K562 (cell line): Measurements from ENCODE around the gene NMT1. TPM values are rescaled to one million over a fixed set of nuclear protein-coding genes. Genes with fewer than 3 reads are reported as not detected.

Source experiments
- AFF4 ChIP-seq: sonication (generic); formaldehyde crosslinking; IDR thresholded peaks from 2 replicates; pipeline ENCODE4 v1.8.0; 2023; ENCODE audit warnings: mild to moderate bottlenecking, missing genetic modification reagents
- ARID4B ChIP-seq: sonication (generic); formaldehyde crosslinking; IDR thresholded peaks from 2 replicates; pipeline ENCODE4 v1.8.0; 2022; ENCODE audit warnings: mild to moderate bottlenecking, missing genetic modification reagents
- PATZ1 ChIP-seq: fragments of 250-450 bp; sonication (Bioruptor Pico); IDR thresholded peaks from 2 replicates; pipeline ENCODE4 v1.5.0; 2020; ENCODE audit warnings: mild to moderate bottlenecking, borderline replicate concordance
- PKNOX1 ChIP-seq: fragments of 450-650 bp; IDR thresholded peaks from 2 replicates; pipeline ENCODE4 v1.6.1; 2016
- RBBP5 ChIP-seq: fragments of 200-600 bp; sonication (generic); IDR thresholded peaks from 2 replicates; pipeline ENCODE4 v1.6.1; 2012; ENCODE audit warnings: borderline replicate concordance, mild to moderate bottlenecking, low read length, control low read depth, inconsistent platforms; ENCODE audit not compliant: insufficient read depth, poor library complexity, severe bottlenecking
- SETDB1 ChIP-seq: IDR thresholded peaks from one replicate; pipeline ENCODE4 v1.6.1; 2012; ENCODE audit warnings: low read length, control low read depth, inconsistent platforms
- SRSF3 ChIP-seq: fragments of 200-400 bp; formaldehyde crosslinking; IDR thresholded peaks from 2 replicates; pipeline ENCODE4 v1.6.1; 2016; ENCODE audit warnings: mild to moderate bottlenecking, low read length, moderate library complexity; ENCODE audit not compliant: insufficient read depth
- TRIM24 ChIP-seq, 2 experiments: fragments of 450-650 bp; IDR thresholded peaks; 2 replicates each; pipeline ENCODE4 v1.6.1; 2016
- ZBTB1 ChIP-seq: sonication (generic); formaldehyde crosslinking; IDR thresholded peaks from 2 replicates; pipeline ENCODE4 v1.8.1; 2023; ENCODE audit warnings: missing genetic modification reagents, low read depth, mild to moderate bottlenecking, borderline replicate concordance
- ZFP91 ChIP-seq: sonication (generic); formaldehyde crosslinking; IDR thresholded peaks from 2 replicates; pipeline ENCODE4 v1.8.0; 2022; ENCODE audit warnings: mild to moderate bottlenecking, missing genetic modification reagents
- ZNF75A ChIP-seq: fragments of 450-650 bp; formaldehyde crosslinking; IDR thresholded peaks from 2 replicates; pipeline ENCODE4 v1.4.0; 2020; ENCODE audit warnings: mild to moderate bottlenecking
- ZNF830 ChIP-seq: fragments of 250-450 bp; sonication (Bioruptor Pico); IDR thresholded peaks from 2 replicates; pipeline ENCODE4 v1.5.0; 2021; ENCODE audit warnings: mild to moderate bottlenecking
- polyA plus RNA-seq, 8 experiments: library from polyadenylated mRNA; depleted of rRNA in 4 of 8; stranded (reverse) in 5 of 8; unstranded in 3 of 8; fragments of >200 nt; fragmentation: Nextera tagmentation in 2 of 8; fragmentation: Illumina TruSeq in 1 of 8; extraction: Ambion mirVana in 2 of 8; extraction: Trizol in 1 of 8; gene quantifications; 2 replicates each; pipeline versions ENCODE4 v1.2.1 to v1.2.3, GENCODE V29; 2011 to 2014; ENCODE audit warnings: inconsistent platforms in 1 of 8, missing spikeins in 1 of 8
- total RNA-seq, 7 experiments: library from RNA; depleted of rRNA in 6 of 7; stranded (reverse); fragments of >200 nt in 6 of 7; fragmentation: Illumina TruSeq in 2 of 7; extraction: Trizol in 2 of 7; gene quantifications; 2 replicates each; pipeline versions ENCODE4 v1.2.1 to v1.2.3, GENCODE V29; 2011 to 2021; ENCODE audit warnings: low replicate concordance in 1 of 7

The NMT1 gene
- total and polyA plus RNA-seq, 9 of the 15 experiments (the other 6 are each of a cell fraction or from before 2014, with no cell fraction given): 86.7 to 569 (median 213) TPM

- peak; percentile 89 for TF ChIP-seq AFF4 (CRISPR knock-in tag)
- peak; percentile 50; the same call in 1 of the 2 replicates for TF ChIP-seq ARID4B
- no peak for TF ChIP-seq ZBTB1 (CRISPR knock-in tag)
- peak; percentile 57 to 76 for TF ChIP-seq TRIM24 (IDR thresholded peaks at IDR 0.05)
- TF ChIP-seq ZNF75A (CRISPR knock-in tag): no peak
- TF ChIP-seq ZNF830: peak; percentile 93; the same call in 1 of the 2 replicates
- no peak for TF ChIP-seq RBBP5
- peak; percentile 89; the same call in 1 of the 2 replicates for TF ChIP-seq PATZ1 (CRISPR knock-in tag)
- TF ChIP-seq ZFP91: 0 out of 2 replicates have a peak, but pooled peaks have one; percentile 13
- TF ChIP-seq SRSF3: peak; percentile 91; the same call in 1 of the 2 replicates
- peak; percentile 94 for TF ChIP-seq SETDB1
- TF ChIP-seq PKNOX1: peak; percentile 84
Measured at GRCh38 chr17:45148183-45149036, 87.3 kb downstream of the NMT1 start, which contains the start of gene HEXIM1 (continued).
